ENCODE measurements around the gene OTULIN. TPM values are rescaled to one million over a fixed set of nuclear protein-coding genes. Genes with fewer than 3 reads are reported as not detected.

Gene OTULIN
- total RNA-seq, 1 donor from 2014 or later: 31.1 TPM

- no peaks in the 10 kb centered on the region for H3K4me1 Mint-ChIP-seq (ENCODE audit: unreplicated experiment)
- TF ChIP-seq, protein P1, sequence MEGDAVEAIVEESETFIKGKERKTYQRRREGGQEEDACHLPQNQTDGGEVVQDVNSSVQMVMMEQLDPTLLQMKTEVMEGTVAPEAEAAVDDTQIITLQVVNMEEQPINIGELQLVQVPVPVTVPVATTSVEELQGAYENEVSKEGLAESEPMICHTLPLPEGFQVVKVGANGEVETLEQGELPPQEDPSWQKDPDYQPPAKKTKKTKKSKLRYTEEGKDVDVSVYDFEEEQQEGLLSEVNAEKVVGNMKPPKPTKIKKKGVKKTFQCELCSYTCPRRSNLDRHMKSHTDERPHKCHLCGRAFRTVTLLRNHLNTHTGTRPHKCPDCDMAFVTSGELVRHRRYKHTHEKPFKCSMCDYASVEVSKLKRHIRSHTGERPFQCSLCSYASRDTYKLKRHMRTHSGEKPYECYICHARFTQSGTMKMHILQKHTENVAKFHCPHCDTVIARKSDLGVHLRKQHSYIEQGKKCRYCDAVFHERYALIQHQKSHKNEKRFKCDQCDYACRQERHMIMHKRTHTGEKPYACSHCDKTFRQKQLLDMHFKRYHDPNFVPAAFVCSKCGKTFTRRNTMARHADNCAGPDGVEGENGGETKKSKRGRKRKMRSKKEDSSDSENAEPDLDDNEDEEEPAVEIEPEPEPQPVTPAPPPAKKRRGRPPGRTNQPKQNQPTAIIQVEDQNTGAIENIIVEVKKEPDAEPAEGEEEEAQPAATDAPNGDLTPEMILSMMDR (conservative IDR thresholded peaks at IDR 0.05): no peak
- H3K36me3 Mint-ChIP-seq: no peaks in the 10 kb centered on the region
- DNase-seq (ENCODE audit: extremely low spot score, unreplicated experiment): no peak
- no peaks in the 10 kb centered on the region for H3K9me3 Mint-ChIP-seq
- no peak overlapping the region for H3K4me3 Mint-ChIP-seq
- H3K27me3 Mint-ChIP-seq: peaks cover 11% of the 10 kb centered on the region
- no peak overlapping the region for H3K27ac Mint-ChIP-seq
Measured at GRCh38 chr5:14655146-14655741, 9.3 kb upstream of the OTULIN start.

DNA sequence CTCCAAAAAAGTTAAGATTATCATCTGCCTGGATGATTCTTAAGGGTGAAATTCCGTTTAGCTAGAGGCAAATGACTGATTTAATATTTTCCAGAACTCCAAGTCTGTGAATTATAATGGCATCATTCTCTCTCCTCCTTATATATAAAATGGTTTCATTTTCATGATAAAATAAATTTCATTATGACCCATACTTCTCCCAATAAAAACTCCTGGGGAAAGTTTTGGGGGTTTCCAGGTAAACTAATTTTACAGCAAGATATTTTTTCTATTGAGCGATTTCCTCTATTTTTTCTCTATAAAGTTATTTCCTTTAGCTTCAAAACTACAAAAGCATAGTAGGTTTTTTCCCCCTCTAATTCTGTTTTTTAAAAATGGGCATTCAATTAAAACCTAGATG is 7.6 kb upstream of the OTULIN start:
- no peak overlapping the region for H3K4me3 Mint-ChIP-seq
- no peak overlapping the region for H3K27ac Mint-ChIP-seq
- H3K36me3 Mint-ChIP-seq: no peaks in the 10 kb centered on the region
- no peaks in the 10 kb centered on the region for H3K4me1 Mint-ChIP-seq (ENCODE audit: unreplicated experiment)
- H3K9me3 Mint-ChIP-seq: no peaks in the 10 kb centered on the region
- peaks cover 3% of the 10 kb centered on the region for H3K27me3 Mint-ChIP-seq
- TF ChIP-seq, protein P1 (conservative IDR thresholded peaks at IDR 0.05): no peak
- no peak for DNase-seq (ENCODE audit: extremely low spot score, unreplicated experiment)

DNA sequence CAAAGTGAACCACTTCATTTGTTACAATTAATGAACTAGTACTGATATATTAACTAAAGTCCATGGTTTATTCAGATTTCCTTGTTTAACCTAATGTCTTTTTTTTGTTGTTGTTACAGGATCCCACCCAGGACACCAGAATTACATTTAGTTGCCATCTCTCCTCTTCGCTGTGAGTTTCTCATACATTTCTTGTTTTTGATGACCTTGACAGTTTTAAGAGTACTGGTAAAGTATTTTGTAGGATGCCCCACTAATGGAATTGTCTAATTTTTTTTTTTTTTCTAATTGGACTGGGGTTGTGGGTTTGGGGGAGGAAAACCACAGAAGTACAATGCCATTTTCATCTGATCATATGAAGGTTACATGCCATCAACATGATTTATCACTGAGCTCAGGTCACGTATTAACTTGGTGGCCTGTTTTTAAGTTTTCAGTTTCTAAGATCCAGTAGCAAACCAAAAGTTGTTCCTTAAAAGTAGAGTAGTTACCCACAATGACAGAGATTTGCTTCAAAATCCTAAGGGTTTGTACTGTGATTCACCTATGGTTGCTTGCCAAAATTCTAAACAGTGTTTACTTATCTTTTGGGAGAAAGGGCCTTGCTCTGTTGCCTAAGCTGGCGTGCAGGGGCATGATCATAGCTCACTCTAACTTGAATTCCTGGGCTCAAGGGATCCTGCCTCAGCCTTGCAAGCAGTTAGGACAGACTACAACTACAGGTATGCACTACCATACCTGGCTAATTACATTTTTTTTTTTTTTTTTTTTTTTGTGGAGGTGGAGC is 4.5 kb upstream of the OTULIN start:
- DNase-seq (ENCODE audit: extremely low spot score, unreplicated experiment): no peak
- H3K4me3 Mint-ChIP-seq: no peak overlapping the region
- H3K27ac Mint-ChIP-seq: no peak overlapping the region

GRCh38 chr5:14660833-14661232 is 3.7 kb upstream of the OTULIN start:
- Mint-ChIP-seq H3K27me3 (no peaks in the 10 kb centered on the region), H3K4me3 (no peak overlapping the region), H3K9me3 (no peaks in the 10 kb centered on the region), H3K27ac (no peak overlapping the region), H3K4me1 (ENCODE audit: unreplicated experiment) (peaks cover 13% of the 10 kb centered on the region), H3K36me3 (peaks cover 5% of the 10 kb centered on the region)
- TF ChIP-seq, protein P1 (conservative IDR thresholded peaks at IDR 0.05): no peak
- DNase-seq (ENCODE audit: extremely low spot score, unreplicated experiment): no peak

More for the DNA sequence above, 4.5 kb upstream of the OTULIN start:
- Mint-ChIP-seq H3K36me3 (peaks cover 5% of the 10 kb centered on the region), H3K4me1 (ENCODE audit: unreplicated experiment) (peaks cover 6% of the 10 kb centered on the region), H3K27me3 (no peaks in the 10 kb centered on the region), H3K9me3 (no peaks in the 10 kb centered on the region)
- TF ChIP-seq, protein P1 (conservative IDR thresholded peaks at IDR 0.05): no peak

DNA sequence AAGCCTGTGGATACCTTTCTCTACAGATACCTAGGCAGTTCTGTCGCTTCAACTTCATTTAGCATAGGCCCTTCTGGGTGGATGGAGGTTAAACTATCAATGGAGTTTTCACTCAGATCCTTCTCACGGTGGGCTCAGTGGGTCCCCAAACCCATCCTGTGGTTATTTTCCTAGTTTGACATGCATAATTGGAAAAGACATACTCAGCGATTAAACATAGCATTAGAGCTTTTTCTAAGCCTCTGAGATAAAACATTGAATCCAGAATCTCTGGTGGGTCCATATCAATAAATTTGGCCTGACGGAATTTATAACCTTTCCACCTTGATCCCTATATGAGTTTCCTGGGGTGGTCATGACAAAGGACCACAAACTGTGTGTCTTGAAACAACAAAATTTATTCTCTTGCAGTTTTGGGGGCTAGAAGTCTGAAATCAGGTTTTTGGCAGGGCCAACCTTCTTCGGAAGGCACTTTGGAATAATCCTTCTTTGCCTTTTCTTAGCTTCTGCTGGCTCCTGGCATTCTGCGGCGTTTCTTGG is 1.7 kb upstream of the OTULIN start:
- no peaks in the 10 kb centered on the region for H3K9me3 Mint-ChIP-seq
- peaks cover 27% of the 10 kb centered on the region for H3K4me1 Mint-ChIP-seq (ENCODE audit: unreplicated experiment)
- H3K4me3 Mint-ChIP-seq: peak overlapping the region; percentile 96
- TF ChIP-seq, protein P1 (conservative IDR thresholded peaks at IDR 0.05): no peak
- H3K36me3 Mint-ChIP-seq: peaks cover 5% of the 10 kb centered on the region
- H3K27ac Mint-ChIP-seq: no peak overlapping the region
- no peak for DNase-seq (ENCODE audit: extremely low spot score, unreplicated experiment)
- no peaks in the 10 kb centered on the region for H3K27me3 Mint-ChIP-seq
